Testis (tissue), 2 donors: ENCODE measurements around the gene AIFM3.

Experiments used
- CTCF ChIP-seq, 3 experiments: fragments of 450-650 bp in 2 of 3; fragments of 200-600 bp in 1 of 3; sonication (generic) in 1 of 3; IDR thresholded peaks; one replicate each; pipeline ENCODE4 v1.5.1; 2016 to 2019; ENCODE audit warnings: antibody characterized with exemption in 3 of 3, mild to moderate bottlenecking in 2 of 3, moderate library complexity in 1 of 3
- POLR2A ChIP-seq: fragments of 450-650 bp; IDR thresholded peaks from one replicate; pipeline ENCODE4 v1.6.1; 2017; ENCODE audit warnings: antibody characterized with exemption, mild to moderate bottlenecking, moderate library complexity

DNA sequence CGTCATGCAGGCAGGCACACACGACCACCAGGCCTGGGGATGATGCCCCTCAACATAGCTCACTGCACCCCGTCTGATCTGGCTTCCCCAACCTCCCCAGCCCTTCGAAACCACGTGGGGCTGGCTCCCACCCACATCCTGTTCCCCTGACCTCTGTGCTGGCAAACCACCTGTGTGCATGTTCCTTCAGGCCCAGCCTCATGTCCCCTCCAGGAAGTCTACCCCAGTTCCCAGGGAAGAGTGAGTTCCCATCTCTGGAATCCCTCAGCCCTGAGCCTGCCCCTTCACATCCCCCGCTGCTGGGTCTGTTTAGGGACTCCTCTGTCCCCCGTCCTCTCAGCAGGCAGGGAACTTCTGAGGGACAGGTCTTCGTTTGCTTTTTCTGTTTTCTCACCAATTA lies 58.2 kb downstream of the AIFM3 start:
- TF ChIP-seq CTCF (IDR thresholded peaks at IDR 0.05) (no peak), POLR2A (no peak)
